D721Med (cell line): ENCODE results near the gene FANCC.

Source experiments
- DNase-seq: peaks from one replicate; pipeline ENCODE4 v3.0.0; 2011; ENCODE audit warnings: low spot score; ENCODE audit not compliant: insufficient read length
- FAIRE-seq: peaks from 2 replicates; lab custom pipeline; 2011; peaks lifted over from hg19 to GRCh38; lab: Jason Lieb, UNC
- TF ChIP-seq, protein P1 (sequence below): IDR thresholded peaks from 2 replicates; pipeline ENCODE4 v1.5.1; 2012; ENCODE audit warnings: mild to moderate bottlenecking, control low read depth; ENCODE audit not compliant: insufficient read depth; ENCODE audit errors: missing control alignments

FANCC gene

DNA sequence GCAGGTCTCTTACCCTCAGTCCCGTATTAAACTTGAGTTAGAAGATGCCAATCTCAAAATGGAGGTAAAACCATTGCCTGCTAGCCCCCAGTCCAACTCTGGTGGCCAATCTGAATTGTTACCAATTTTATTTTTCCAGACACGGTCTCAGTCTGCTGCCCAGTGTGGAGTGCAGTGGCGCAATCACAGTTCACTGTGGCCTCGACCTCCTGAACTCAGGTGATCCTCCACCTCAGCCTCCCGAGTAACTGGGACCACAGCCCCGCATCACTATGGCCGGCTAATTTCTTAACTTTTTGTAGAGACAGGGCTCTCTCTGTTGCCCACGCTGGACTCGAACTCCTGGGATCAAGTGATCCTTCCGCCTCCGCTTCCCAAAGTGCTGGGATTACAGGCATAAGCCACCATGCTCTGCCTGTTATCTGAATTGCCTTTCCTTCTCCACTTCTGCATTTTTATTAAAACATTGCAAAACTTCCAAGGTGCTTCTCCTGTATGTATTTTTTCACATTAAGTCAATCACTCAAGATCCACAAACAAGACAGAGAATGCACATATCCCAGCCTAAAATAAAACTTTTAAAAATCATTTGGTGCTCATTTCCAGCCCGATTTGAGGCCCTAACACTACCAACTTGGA lies 2.3 kb downstream of the FANCC start:
- FAIRE-seq: no peak
- TF ChIP-seq, protein P1, sequence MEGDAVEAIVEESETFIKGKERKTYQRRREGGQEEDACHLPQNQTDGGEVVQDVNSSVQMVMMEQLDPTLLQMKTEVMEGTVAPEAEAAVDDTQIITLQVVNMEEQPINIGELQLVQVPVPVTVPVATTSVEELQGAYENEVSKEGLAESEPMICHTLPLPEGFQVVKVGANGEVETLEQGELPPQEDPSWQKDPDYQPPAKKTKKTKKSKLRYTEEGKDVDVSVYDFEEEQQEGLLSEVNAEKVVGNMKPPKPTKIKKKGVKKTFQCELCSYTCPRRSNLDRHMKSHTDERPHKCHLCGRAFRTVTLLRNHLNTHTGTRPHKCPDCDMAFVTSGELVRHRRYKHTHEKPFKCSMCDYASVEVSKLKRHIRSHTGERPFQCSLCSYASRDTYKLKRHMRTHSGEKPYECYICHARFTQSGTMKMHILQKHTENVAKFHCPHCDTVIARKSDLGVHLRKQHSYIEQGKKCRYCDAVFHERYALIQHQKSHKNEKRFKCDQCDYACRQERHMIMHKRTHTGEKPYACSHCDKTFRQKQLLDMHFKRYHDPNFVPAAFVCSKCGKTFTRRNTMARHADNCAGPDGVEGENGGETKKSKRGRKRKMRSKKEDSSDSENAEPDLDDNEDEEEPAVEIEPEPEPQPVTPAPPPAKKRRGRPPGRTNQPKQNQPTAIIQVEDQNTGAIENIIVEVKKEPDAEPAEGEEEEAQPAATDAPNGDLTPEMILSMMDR: no peak
- no peak for DNase-seq

DNA sequence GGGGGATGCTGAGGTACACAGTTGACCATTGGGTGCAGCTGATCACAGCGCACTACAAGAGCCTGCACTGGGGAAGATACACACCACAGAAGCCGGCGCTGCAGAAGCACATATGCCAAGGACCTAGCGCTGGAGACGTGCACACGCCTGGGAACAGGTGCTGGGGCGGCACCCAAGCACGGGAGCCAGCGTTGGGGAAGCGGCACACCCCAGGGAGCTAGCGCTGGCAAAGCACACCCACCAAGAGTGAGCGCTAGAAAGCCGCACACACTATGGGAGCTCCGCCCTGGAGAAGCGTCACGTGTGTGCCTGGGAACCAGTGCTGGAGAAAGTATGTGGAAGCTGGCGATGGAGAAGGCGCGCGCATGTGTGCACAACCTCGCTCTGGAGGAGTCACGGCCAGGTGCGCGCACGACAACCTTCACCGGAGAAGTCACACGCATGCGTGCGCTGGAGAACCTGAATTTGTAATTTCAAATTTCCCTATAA lies 4.5 kb downstream of the FANCC start:
- TF ChIP-seq, protein P1: no peak
- DNase-seq (peak; percentile 83), FAIRE-seq (no peak)

DNA sequence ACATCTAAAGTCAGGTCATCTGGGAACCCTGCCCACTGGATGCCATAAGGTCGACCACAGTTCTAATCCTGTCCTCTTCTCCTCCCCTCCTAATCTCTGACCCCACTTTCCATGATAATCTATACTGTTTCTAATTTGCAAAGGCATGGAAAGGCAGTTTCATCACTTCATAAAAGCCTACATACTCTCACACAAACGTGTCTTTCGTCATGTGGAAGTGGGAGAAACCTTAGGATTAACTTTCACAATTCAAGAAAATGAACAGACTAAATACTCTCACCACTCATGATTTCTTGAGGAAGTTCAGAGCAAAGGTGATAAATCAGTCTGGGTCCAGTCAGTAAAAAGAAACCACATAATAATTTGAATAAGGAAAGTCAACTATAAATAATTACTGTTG lies 5.5 kb downstream of the FANCC start:
- TF ChIP-seq, protein P1: no peak
- no peak for FAIRE-seq
- DNase-seq: no peak

DNA sequence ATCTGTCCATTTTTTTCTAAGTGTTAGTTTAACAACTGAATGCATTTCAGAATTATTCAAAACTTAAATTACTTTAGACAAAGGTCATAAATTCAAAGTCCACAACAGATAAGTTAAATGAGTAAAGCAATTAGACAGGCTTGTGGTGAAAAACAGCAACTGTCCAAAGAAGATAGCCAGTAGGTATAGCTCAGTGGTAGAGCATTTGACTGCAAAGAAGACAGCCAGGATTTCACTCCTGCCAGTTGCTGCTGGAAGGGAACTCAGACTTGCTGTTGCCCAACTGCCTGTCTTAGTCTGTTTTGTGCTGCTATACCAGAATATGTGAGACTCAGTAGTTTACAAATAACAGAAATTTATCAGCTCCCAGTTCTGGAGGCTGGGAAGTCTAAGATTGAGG lies 10.0 kb downstream of the FANCC start:
- DNase-seq: no peak
- TF ChIP-seq, protein P1: no peak
- FAIRE-seq: no peak

DNA sequence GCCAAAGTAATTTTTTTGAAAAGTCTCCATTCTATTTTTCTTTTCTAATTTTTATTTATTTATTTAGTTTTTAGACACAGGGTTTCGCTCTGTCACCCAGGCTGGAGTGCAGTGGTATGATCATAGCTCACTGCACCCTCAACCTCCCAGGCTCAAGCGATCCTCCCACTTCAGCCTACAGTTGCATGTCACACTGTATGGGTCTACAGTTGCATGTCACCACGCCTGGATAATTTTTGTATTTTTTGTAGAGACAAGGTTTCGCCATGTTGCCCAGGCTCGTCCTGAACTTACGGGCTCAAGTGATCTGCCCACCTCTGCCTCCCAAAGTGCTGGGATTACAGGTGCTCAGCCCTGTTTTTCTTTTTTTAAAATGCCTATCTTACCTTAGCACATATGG lies 10.7 kb downstream of the FANCC start:
- no peak for FAIRE-seq
- TF ChIP-seq, protein P1: no peak
- no peak for DNase-seq

- DNase-seq (no peak), FAIRE-seq (no peak)
- TF ChIP-seq, protein P1: no peak
These were observed 11.6 kb downstream of the FANCC start for GRCh38 chr9:95305770-95306492.

- no peak for FAIRE-seq
These were observed 15.0 kb downstream of the FANCC start for GRCh38 chr9:95302479-95302878.

More at GRCh38 chr9:95302479-95302878, 15.0 kb downstream of the FANCC start:
- TF ChIP-seq, protein P1: no peak
- DNase-seq: no peak
